ENCODE data around the gene C13orf46.

DNA sequence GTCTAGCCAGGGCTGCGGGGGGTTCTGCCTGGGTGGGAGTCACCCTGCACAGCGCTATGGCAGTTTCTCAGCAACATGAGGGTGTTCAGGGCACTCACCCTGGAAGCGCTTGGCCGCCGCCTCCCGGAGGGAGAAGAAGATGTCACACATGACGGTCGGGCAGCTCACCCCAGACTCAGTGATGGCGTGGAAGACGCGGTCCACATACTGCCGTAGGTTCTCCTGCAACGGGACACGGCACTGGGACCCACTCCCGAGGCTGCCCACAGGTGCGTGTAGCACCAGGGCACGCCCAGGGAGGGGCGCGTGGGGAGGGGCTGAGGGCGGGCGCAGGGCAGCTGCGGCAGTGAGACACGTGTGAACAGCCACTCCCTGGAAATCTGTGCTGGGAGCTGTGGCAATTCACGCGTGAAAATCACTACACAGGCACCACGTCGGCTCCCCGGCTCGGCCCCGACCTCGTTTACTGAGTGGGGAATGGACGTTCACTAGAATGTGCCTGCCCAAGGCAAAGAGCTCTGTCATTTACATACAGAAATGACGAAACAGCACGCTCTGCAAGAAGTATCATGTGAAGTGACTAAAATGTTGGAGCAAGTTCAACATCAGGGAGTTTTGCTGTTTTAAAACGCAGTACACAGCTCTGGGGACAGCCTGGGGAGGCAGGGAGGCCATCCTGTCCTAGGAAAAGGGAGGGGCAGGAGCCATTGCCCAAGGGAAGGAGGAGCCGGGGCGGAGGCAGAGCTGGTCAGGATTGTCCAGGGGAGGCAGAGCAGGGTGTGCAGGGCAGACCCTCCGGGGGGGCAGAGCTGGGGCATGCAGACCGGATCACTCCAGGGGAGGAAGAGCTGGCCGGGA is 41.5 kb upstream of the C13orf46 start:
- TF ChIP-seq ZNF274 (IDR thresholded peaks at IDR 0.05; ENCODE audit: low read depth, low read length): no peak
- no peak for TF ChIP-seq YY1 (IDR thresholded peaks at IDR 0.05; ENCODE audit: insufficient read depth, insufficient read length)
- TF ChIP-seq SUZ12 (IDR thresholded peaks at IDR 0.05; ENCODE audit: extremely low read depth, insufficient read depth, insufficient read length): no peak
